NB4 (cell line): ENCODE measurements around the gene LRRC28.

ENCODE experiments used
- DNase-seq: peaks from one replicate; pipeline ENCODE4 v3.0.0; 2010; ENCODE audit warnings: low read depth
- H3K4me3 ChIP-seq: one replicate; pipeline ENCODE4 v1.5.1; 2011; ENCODE audit warnings: mild to moderate bottlenecking, low read depth, low read length, moderate library complexity
- MAX ChIP-seq: IDR thresholded peaks from 2 replicates; pipeline ENCODE4 v1.6.1; 2011; ENCODE audit warnings: low read depth, low read length
- MYC ChIP-seq: IDR thresholded peaks from 2 replicates; pipeline ENCODE4 v1.6.1; 2011; ENCODE audit warnings: low read depth, low read length
- POLR2A ChIP-seq: IDR thresholded peaks from 2 replicates; pipeline ENCODE4 v1.6.1; 2011; ENCODE audit warnings: mild to moderate bottlenecking; ENCODE audit not compliant: insufficient read length; ENCODE audit errors: extremely low read depth
- TF ChIP-seq, protein P1 (sequence below): IDR thresholded peaks from one replicate; pipeline ENCODE4 v1.5.1; 2012; ENCODE audit warnings: low read depth, low read length

Gene LRRC28

DNA sequence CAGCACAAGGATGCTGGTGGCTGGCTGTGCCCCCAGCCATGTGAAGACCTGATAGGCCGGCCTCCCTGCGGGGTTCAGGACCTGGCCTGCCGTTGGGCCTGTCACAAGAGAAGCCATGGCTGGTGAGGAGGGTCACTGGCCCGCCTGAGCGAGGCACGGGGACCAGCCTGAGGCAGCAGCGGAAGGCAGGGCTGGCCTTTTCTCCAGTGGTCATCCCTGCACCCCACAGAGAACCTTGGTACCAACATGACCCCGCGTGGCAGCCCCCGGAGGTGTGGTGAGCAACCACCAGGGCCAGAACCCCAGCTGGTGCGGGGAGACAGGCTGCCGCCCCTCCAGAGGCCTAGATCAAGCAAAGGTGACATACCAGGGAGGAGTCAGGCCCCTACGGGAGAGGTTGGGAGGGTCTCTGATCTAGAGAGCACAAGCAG lies 180.4 kb downstream of the LRRC28 start:
- DNase-seq, result no peak
- TF ChIP-seq, protein P1, sequence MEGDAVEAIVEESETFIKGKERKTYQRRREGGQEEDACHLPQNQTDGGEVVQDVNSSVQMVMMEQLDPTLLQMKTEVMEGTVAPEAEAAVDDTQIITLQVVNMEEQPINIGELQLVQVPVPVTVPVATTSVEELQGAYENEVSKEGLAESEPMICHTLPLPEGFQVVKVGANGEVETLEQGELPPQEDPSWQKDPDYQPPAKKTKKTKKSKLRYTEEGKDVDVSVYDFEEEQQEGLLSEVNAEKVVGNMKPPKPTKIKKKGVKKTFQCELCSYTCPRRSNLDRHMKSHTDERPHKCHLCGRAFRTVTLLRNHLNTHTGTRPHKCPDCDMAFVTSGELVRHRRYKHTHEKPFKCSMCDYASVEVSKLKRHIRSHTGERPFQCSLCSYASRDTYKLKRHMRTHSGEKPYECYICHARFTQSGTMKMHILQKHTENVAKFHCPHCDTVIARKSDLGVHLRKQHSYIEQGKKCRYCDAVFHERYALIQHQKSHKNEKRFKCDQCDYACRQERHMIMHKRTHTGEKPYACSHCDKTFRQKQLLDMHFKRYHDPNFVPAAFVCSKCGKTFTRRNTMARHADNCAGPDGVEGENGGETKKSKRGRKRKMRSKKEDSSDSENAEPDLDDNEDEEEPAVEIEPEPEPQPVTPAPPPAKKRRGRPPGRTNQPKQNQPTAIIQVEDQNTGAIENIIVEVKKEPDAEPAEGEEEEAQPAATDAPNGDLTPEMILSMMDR, result no peak
- TF ChIP-seq MYC (no peak), MAX (no peak), POLR2A (no peak)
- no peak overlapping the region for H3K4me3 ChIP-seq

GRCh38 chr15:99432271-99433025 lies 181.2 kb downstream of the LRRC28 start:
- no peak for DNase-seq
- no peak overlapping the region for H3K4me3 ChIP-seq
- TF ChIP-seq, protein P1, result no peak
- TF ChIP-seq POLR2A (no peak), MYC (no peak)

- no peak overlapping the region for H3K4me3 ChIP-seq
- no peak for DNase-seq
- TF ChIP-seq, protein P1, result no peak
- no peak for TF ChIP-seq MYC
- TF ChIP-seq MAX, result no peak
- no peak for TF ChIP-seq POLR2A
Observed at GRCh38 chr15:99433026-99433756, 181.9 kb downstream of the LRRC28 start.

DNA sequence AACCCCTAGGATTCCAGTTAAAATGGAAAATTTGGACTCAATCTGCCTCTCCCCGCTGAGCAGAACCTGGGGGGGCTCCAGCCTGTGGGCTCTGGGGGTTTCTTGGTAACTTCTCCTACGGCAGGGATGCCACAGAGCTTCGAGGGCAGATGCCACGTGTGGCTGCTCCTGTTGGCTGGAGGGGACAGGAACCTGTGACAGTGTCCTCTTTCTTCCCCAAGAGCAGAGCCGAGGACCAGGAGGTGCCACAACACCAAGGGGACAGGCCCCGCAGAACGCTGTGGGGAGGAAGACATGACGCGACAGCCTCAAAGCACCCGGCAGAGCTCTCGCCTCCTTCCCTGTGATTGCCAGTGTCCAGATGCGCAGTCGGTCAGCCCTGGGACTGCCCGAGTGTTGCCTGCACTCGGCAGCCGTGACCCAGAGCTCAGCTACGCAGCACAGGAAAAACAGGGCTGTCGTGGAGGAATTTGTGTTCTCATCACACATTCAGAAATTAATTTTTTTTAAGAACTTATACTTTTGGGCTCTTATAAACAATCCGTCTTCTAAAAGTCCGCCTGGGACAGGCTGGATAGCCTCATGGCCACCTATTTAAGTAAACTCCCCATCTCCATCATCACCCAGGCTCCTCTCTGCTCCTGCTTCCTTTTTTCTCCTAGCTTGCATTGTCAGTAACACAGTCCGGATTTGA lies 182.6 kb downstream of the LRRC28 start:
- H3K4me3 ChIP-seq, result no peak overlapping the region
- TF ChIP-seq MYC, result no peak
- no peak for DNase-seq

- DNase-seq, result no peak
- H3K4me3 ChIP-seq, result no peak overlapping the region
- TF ChIP-seq POLR2A (no peak), MYC (no peak), MAX (no peak)
- TF ChIP-seq, protein P1, result no peak
Observed at GRCh38 chr15:99434506-99435112, 183.3 kb downstream of the LRRC28 start.
